NCI-H1436 treated with DMSO at 0.1 percent for 48 hours (cell line): Measurements from ENCODE around the gene SGIP1.

ENCODE experiments used
- DNase-seq: peaks from one replicate; lab custom pipeline; 2025; lab: John Stamatoyannopoulos, UW

SGIP1 gene

GRCh38 chr1:66606362-66607065, 72.6 kb downstream of the SGIP1 start:
- no peak for DNase-seq

GRCh38 chr1:66607458-66607857, 73.5 kb downstream of the SGIP1 start:
- no peak for DNase-seq

- no peak for DNase-seq
Measured at GRCh38 chr1:66613187-66613586, 79.2 kb downstream of the SGIP1 start.

- no peak for DNase-seq
Measured at GRCh38 chr1:66617362-66618184, 83.6 kb downstream of the SGIP1 start.

- no peak for DNase-seq
Measured at GRCh38 chr1:66618390-66618789, 84.4 kb downstream of the SGIP1 start.

- no peak for DNase-seq
Measured at GRCh38 chr1:66623812-66624211, 89.9 kb downstream of the SGIP1 start.

GRCh38 chr1:66624412-66625060, 90.6 kb downstream of the SGIP1 start:
- DNase-seq, result no peak

- no peak for DNase-seq
Measured at GRCh38 chr1:66626261-66626660, 92.3 kb downstream of the SGIP1 start.

GRCh38 chr1:66628926-66629325, 95.0 kb downstream of the SGIP1 start:
- DNase-seq, result no peak

GRCh38 chr1:66633159-66633558, 99.2 kb downstream of the SGIP1 start:
- no peak for DNase-seq

- DNase-seq, result no peak
Measured at GRCh38 chr1:66637146-66637545, 103.2 kb downstream of the SGIP1 start.

GRCh38 chr1:66641891-66642473, 108.0 kb downstream of the SGIP1 start:
- no peak for DNase-seq

GRCh38 chr1:66642992-66643391, 109.0 kb downstream of the SGIP1 start:
- no peak for DNase-seq

GRCh38 chr1:66644331-66644730, 110.4 kb downstream of the SGIP1 start:
- DNase-seq, result no peak

- no peak for DNase-seq
Measured at GRCh38 chr1:66648901-66649595, 115.1 kb downstream of the SGIP1 start.

GRCh38 chr1:66652556-66652955, 118.6 kb downstream of the SGIP1 start:
- DNase-seq, result no peak

GRCh38 chr1:66654643-66655042, 120.7 kb downstream of the SGIP1 start:
- no peak for DNase-seq

GRCh38 chr1:66671455-66671854, 137.5 kb downstream of the SGIP1 start:
- DNase-seq, result no peak

- no peak for DNase-seq
Measured at GRCh38 chr1:66676613-66677298, 142.8 kb downstream of the SGIP1 start.

GRCh38 chr1:66678146-66678545, 144.2 kb downstream of the SGIP1 start:
- no peak for DNase-seq

- DNase-seq, result no peak
Measured at GRCh38 chr1:66679140-66679539, 145.2 kb downstream of the SGIP1 start.
